Mesodermal cell (in vitro differentiated cells): ENCODE results near the gene LTO1.

Experiments used
- H3K27ac ChIP-seq: 2 replicates; pipeline ENCODE4 v1.7.0; 2013; ENCODE audit warnings: mild to moderate bottlenecking, low read depth, low read length, moderate library complexity; ENCODE audit not compliant: severe bottlenecking
- H3K36me3 ChIP-seq: 2 replicates; pipeline ENCODE4 v1.7.1; 2013; ENCODE audit warnings: mild to moderate bottlenecking, low read length, moderate library complexity; ENCODE audit not compliant: control insufficient read depth, insufficient read depth
- H3K4me1 ChIP-seq: one replicate; pipeline ENCODE4 v1.7.1; 2013; ENCODE audit warnings: mild to moderate bottlenecking, low read length; ENCODE audit not compliant: insufficient read depth, control insufficient read depth, poor library complexity, severe bottlenecking
- H3K4me3 ChIP-seq: 2 replicates; pipeline ENCODE4 v1.7.0; 2013; ENCODE audit warnings: low read length, control low read depth, mild to moderate bottlenecking; ENCODE audit not compliant: insufficient read depth, poor library complexity, severe bottlenecking; ENCODE audit errors: extremely low read depth
- H3K9me3 ChIP-seq: 2 replicates; pipeline ENCODE4 v1.7.1; 2013; ENCODE audit warnings: mild to moderate bottlenecking, low read length, moderate library complexity; ENCODE audit not compliant: control insufficient read depth
- WGBS, 2 experiments: methylation state at CpG; one replicate each; pipeline ENCODE4 v1.1.5; 2013; ENCODE audit warnings: missing lambda C conversion rate in 2 of 2; ENCODE audit not compliant: insufficient coverage in 2 of 2; 5-methylcytosine and 5-hydroxymethylcytosine counted together

Gene LTO1

DNA sequence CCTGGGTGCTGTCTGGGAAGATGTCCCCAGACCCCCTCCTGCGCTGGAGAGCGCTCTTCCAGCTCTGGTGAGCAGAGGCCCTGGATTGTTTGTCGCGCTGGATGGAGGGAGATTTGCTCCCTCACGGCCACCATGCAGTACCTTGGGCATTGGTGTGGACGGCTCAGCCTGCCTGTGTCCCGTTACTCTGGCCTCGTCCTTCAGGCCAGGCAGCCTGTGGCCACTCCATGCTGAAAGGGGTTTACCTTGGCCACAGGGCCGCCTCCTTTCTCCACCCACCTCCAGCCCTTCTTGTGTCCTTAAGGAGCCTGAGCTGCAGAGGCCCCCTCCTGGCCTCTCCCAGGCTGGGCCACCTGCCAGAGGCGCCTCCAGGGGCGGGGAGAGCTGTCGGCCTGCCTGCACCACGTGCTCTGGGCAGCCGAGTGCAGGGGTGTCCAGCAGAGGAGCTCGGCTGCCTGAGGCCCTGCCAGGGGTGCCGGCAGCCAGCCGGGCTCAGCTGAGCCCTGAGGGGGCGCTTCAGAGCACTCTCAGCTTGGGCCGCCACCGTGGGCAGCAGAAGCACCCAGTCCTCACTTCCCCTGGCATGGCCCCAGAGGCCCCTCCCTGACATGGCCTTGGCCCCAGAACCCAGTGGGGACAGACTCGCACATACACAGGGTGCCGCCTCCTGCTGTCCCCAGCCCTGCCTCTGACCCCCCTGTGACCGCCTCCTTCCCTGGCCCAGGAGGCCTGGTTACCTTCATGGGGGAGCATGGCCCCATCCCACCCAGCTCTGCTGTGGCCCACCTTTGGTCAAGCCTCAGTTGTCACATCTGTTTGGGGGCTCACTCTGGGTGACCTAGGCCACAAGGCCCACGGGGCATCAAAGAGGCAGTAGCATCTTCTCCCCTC is 30.8 kb downstream of the LTO1 start:
- Histone ChIP-seq H3K9me3 (no peaks in the 10 kb centered on the region), H3K4me3 (peak overlapping the region; percentile 97), H3K27ac (peak overlapping the region; percentile 78), H3K4me1 (peaks cover 37% of the 10 kb centered on the region), H3K36me3 (peaks cover 73% of the 10 kb centered on the region)
- WGBS, 2 experiments: 78 to 87% methylated on average over 19 to 24 of the region's 24 CpGs

DNA sequence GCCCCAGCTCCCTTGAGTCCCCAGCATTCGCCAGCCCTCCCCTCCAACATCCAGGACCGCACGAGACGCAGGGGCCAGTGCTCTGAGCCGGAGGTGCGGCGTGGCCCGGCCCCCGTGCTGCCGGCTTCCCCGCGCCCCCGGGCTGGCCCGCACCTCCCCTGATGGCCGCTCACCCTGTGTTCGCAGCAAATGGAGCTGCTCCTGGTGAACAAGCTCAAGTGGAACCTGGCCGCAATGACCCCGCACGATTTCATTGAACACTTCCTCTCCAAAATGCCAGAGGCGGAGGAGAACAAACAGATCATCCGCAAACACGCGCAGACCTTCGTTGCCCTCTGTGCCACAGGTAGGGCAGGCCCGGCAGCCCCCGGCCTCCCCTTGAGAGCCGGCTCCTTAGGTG is 31.5 kb downstream of the LTO1 start:
- H3K9me3 ChIP-seq: no peaks in the 10 kb centered on the region
- H3K27ac ChIP-seq: peak overlapping the region; percentile 78
- 74 to 78% methylated on average over 23 to 25 of the region's 27 CpGs for WGBS, 2 experiments
- H3K4me3 ChIP-seq: peak overlapping the region; percentile 97
- H3K36me3 ChIP-seq: peaks cover 67% of the 10 kb centered on the region
- peaks cover 35% of the 10 kb centered on the region for H3K4me1 ChIP-seq

DNA sequence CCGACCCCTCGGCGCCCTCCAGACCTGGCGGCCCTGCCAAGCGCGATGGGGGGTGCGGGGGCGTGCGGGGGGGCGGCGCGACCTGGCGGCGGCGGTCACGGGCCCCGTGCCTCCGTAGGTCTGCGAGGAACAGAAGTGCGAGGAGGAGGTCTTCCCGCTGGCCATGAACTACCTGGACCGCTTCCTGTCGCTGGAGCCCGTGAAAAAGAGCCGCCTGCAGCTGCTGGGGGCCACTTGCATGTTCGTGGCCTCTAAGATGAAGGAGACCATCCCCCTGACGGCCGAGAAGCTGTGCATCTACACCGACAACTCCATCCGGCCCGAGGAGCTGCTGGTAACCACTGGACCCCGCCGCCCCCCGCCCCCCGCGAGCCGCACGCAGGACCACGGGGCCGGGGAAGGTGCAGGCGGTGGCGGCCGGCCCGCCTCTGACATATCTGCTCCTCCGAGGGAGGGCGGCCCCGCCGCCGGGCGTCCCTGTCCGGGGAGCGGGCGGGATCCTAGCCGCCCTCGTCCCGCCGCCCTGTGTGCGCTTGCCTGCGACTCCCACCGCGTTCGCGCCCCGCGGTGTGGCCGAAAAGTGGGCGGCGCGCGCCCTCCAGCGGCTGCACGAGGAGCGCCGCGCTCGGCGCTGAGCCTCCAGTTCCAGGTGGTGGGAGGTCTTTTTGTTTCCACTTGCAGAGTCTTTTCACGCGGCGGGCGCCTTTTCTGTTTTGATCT is 32.1 kb downstream of the LTO1 start:
- Histone ChIP-seq H3K4me3 (peak overlapping the region; percentile 97), H3K9me3 (no peaks in the 10 kb centered on the region), H3K27ac (peak overlapping the region; percentile 78), H3K4me1 (peaks cover 30% of the 10 kb centered on the region), H3K36me3 (peaks cover 61% of the 10 kb centered on the region)
- 2% methylated on average over 60 to 72 of the region's 81 CpGs for WGBS, 2 experiments

DNA sequence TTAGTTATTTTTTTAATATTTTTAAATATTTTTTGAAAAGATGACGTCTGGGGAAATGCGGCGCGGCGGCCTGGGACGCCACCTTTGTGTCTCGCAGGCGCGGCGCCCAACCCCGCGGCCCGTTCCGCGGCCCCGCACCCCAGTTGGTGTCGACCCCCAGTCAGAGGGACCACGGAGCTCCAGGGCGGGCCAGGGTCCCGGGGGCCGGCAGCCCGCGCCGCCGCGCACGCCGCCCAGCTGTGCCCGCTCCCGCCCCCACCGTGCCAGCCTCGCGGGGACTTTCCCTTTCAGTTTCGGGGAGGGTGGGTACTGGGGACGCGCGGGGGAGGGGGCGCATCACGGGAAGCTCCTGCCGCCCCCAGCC is 32.6 kb downstream of the LTO1 start:
- 0% methylated on average over 20 to 31 of the region's 40 CpGs for WGBS, 2 experiments
- Histone ChIP-seq H3K4me1 (peaks cover 25% of the 10 kb centered on the region), H3K27ac (peak overlapping the region; percentile 78), H3K9me3 (no peaks in the 10 kb centered on the region), H3K4me3 (peak overlapping the region; percentile 97), H3K36me3 (peaks cover 55% of the 10 kb centered on the region)

DNA sequence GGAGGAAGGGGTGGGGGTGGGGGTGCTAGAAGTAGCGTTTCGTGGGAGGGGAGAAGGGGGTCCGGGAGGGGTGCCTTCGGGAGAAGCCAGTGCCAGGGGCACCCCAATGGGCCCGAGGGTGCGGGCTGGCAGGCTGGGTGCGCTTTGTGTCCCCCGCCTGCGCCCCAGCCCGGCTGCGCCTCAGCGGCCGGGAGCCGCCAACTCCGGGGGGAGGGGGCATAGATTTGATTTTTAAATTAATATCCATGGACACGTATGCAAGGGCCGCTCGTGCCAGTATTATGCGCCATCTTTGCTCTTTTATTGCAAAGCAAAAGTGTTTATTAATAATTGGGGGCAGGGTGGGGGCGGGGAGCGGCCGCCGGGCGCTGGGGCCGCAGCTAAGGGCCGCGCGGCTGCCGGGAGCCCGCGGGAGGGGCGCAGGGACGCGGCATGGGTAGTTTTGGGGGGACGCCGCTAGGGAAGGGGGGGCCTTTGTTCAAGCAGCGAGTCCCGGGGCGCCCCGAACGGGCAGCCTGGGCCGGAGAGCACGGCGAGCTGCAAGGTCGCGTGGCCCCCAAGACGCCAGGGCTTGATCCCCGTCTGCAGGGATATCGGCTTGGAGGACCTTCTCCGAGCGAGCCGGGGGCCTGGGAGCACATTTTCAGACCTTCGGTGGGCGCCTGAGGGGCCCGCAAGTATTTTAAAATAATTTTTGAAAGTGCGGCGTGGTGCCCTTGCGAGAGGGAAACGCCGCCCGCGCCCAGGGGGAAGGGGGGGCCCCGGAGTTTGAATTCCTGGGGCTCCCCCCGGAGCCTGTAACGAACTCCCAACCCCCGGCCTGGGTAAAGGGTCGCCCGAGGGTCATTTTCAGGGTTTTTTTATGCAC is 33.2 kb downstream of the LTO1 start:
- peak overlapping the region; percentile 97 for H3K4me3 ChIP-seq
- H3K27ac ChIP-seq: peak overlapping the region; percentile 78
- no peaks in the 10 kb centered on the region for H3K9me3 ChIP-seq
- 1% methylated on average over 29 to 50 of the region's 68 CpGs for WGBS, 2 experiments
- peaks cover 20% of the 10 kb centered on the region for H3K4me1 ChIP-seq
- H3K36me3 ChIP-seq: peaks cover 49% of the 10 kb centered on the region

DNA sequence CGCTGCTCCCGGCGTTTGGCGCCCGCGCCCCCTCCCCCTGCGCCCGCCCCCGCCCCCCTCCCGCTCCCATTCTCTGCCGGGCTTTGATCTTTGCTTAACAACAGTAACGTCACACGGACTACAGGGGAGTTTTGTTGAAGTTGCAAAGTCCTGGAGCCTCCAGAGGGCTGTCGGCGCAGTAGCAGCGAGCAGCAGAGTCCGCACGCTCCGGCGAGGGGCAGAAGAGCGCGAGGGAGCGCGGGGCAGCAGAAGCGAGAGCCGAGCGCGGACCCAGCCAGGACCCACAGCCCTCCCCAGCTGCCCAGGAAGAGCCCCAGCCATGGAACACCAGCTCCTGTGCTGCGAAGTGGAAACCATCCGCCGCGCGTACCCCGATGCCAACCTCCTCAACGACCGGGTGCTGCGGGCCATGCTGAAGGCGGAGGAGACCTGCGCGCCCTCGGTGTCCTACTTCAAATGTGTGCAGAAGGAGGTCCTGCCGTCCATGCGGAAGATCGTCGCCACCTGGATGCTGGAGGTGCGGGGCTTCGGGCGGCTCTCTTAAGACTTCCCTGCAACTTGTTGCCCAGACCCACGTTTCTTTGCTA is 34.1 kb downstream of the LTO1 start, which contains the start of gene CCND1:
CCND1 (plus strand) TSS at position 162 of the 587 bp plus-strand sequence; CDS start at position 320, 158 bp downstream.
- peak within 1 kb of the TSS; percentile 97 for H3K4me3 ChIP-seq
- peaks cover 41% of the 10 kb centered on the region for H3K36me3 ChIP-seq
- 0% methylated on average over 28 to 30 of the region's 49 CpGs for WGBS, 2 experiments
- peak within 1 kb of the TSS; percentile 83 for H3K27ac ChIP-seq
- H3K9me3 ChIP-seq: no peaks in the 10 kb centered on the region
- peaks cover 20% of the 10 kb centered on the region for H3K4me1 ChIP-seq

DNA sequence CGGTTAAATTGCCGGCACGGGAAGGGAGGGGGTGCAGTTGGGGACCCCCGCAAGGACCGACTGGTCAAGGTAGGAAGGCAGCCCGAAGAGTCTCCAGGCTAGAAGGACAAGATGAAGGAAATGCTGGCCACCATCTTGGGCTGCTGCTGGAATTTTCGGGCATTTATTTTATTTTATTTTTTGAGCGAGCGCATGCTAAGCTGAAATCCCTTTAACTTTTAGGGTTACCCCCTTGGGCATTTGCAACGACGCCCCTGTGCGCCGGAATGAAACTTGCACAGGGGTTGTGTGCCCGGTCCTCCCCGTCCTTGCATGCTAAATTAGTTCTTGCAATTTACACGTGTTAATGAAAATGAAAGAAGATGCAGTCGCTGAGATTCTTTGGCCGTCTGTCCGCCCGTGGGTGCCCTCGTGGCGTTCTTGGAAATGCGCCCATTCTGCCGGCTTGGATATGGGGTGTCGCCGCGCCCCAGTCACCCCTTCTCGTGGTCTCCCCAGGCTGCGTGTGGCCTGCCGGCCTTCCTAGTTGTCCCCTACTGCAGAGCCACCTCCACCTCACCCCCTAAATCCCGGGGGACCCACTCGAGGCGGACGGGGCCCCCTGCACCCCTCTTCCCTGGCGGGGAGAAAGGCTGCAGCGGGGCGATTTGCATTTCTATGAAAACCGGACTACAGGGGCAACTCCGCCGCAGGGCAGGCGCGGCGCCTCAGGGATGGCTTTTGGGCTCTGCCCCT is 34.7 kb downstream of the LTO1 start:
- WGBS, 2 experiments: 1 to 2% methylated on average over 31 to 35 of the region's 43 CpGs
- Histone ChIP-seq H3K36me3 (peaks cover 34% of the 10 kb centered on the region), H3K9me3 (no peaks in the 10 kb centered on the region), H3K4me1 (peaks cover 18% of the 10 kb centered on the region), H3K4me3 (peak overlapping the region; percentile 97), H3K27ac (peak overlapping the region; percentile 83)

DNA sequence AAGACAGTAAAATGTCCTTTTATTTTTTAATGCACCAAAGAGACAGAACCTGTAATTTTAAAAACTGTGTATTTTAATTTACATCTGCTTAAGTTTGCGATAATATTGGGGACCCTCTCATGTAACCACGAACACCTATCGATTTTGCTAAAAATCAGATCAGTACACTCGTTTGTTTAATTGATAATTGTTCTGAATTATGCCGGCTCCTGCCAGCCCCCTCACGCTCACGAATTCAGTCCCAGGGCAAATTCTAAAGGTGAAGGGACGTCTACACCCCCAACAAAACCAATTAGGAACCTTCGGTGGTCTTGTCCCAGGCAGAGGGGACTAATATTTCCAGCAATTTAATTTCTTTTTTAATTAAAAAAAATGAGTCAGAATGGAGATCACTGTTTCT is 35.3 kb downstream of the LTO1 start:
- peaks cover 28% of the 10 kb centered on the region for H3K36me3 ChIP-seq
- WGBS, 2 experiments: no CpG with 5 or more reads among the region's 9 CpGs
- peaks cover 18% of the 10 kb centered on the region for H3K4me1 ChIP-seq
- H3K4me3 ChIP-seq: peak overlapping the region; percentile 97
- H3K9me3 ChIP-seq: no peaks in the 10 kb centered on the region
- peak overlapping the region; percentile 98 for H3K27ac ChIP-seq

DNA sequence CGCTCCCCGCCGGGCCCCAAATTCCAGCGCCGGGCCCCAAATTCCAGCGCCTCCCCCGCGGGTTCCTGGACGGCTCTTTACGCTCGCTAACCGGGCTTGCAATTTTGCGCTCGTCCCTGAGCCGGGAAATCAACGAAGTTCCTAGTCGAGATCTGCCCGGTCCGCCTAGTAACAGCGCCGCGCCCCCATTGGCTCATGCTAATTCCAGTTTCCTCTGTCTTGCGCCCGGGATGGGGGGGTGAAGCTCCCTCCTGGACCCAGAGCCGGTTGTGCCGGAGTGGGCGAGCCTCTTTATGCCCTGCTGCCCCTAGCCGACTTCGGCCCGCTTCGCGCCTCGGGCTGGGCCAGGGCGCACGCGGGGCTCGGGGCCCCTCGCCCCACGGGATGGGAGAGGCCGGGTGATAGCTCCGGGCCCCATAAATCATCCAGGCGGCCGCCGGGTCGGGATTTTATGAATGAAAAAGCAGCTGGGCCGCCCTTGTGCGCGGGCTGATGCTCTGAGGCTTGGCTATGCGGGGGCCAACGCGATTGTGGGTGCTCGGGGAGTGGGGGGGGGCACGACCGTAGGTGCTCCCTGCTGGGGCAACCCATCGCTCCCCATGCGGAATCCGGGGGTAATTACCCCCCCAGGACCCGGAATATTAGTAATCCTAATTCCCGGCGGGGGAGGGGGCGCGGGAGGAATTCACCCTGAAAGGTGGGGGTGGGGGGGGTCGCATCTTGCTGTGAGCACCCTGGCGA is 36.0 kb downstream of the LTO1 start:
- Histone ChIP-seq H3K4me1 (peaks cover 21% of the 10 kb centered on the region), H3K9me3 (no peaks in the 10 kb centered on the region), H3K36me3 (peaks cover 21% of the 10 kb centered on the region), H3K27ac (peak overlapping the region; percentile 98), H3K4me3 (peak overlapping the region; percentile 97)
- WGBS, 2 experiments: 0% methylated on average over 44 to 48 of the region's 64 CpGs
